Stimulated activated CD8-positive, alpha-beta memory T cell treated with anti-CD3 and anti-CD28 coated beads, Interleukin-12 subunit alpha, Interleukin-12 subunit beta, amount 100 ng/mL, for 1 hour (primary cell): Measurements from ENCODE around the gene GNAI2.
A peak's percentile ranks its signal among the peaks of the same experiment; 100 is the strongest.
"Not testable (repeated sequence)": the region's sequence is repeated elsewhere in the genome, so short reads cannot be mapped to it uniquely, and the experiment has no call there.

Experiments used
- DNase-seq: peaks from one replicate; pipeline ENCODE4 v3.0.0-alpha.2; 2020; ENCODE audit warnings: low read depth

The GNAI2 gene

DNA sequence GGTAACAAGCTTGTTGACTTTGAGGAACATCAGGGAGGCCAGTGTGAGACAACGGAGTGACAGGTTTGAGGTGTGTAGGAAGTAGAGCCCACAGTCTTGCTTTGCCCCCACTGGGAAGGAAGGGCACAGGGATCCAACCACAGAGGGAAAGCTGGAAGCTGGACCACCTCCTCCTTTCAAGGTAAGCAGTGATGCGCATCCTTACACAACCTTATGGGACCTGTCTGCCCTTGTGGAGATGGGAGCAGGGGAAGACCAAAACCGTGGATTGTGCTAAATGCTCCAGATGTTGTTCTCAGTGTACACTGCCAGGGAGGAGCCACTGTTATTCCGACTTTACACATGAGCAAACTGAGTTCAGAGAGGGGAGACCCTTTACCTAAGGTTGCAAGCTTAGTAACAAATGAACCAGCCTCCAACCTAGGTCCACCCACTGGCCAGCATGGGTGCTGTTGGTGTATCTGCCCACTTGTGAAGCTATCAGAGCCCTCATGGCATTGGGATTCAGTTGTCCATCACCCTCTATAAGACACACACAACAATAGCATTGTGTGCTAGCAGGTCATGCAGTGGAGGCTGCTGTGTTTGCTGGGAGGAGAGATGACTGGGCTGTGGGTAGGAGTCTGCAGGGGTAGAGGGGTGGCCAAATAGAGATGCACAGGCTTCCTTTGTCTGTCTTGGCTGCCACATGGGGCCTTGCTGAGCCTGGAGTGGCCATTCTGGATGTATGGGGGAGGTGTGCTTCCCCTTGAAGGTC is 42.3 kb downstream of the GNAI2 start:
- no peak for DNase-seq

DNA sequence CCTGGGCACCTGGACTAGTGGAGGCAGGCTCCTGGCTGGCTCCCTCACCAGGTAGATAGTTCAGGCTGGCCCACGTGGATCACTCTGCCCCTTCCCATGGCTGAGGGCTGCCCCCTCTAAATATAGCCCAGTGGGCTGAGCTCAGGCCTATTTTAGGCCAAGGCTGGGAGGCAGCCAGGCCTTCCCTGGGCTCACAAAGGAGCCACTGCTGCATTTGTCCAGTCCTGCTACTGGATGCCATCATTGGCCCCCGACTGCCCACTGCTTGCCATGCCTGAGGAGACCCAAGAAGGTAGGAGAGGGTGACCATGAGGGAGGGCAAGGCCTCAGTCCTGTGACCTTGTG is 42.8 kb downstream of the GNAI2 start, which contains the start of gene LSMEM2:
Gene LSMEM2 (plus strand): TSS at position 208 of the 345 bp plus-strand sequence. CDS start 27 bp downstream, at position 235.
- no peak for DNase-seq

DNA sequence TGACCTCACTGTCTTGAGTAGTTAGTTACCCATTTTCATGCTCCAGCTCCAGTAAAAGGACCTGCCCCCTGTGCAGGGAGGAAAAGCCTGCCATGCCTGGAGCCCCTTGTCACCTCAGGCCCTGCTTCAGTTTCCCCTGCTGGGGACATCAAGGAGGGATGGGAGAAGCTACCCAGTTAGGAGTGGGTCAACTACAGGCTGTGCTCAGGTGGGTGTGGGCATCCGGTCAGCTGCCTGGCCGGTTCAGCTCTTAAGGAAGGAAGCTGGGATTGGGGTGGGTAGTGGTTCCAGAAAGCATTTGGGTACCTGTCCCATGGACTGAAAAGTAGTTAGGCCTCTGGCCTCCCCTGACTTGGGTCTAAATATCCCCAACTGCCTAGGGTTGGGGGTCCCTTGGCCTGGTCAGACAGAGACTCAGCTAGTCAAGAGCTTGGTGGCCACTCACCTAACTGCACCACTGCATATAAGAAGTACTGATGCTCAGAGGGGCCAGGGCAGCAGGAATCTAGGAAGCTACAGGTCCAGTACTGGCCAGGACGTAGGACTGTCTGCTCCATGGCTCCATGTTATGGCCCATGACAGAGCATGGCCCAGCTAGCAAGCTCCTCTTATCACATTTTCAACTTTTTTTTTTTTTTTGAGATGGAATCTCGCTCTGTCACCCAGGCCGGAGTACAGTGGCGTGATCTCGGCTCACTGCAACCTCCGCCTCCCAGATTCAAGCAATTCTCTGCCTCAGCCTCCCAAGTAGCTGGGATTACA is 43.4 kb downstream of the GNAI2 start:
- DNase-seq: no peak

DNA sequence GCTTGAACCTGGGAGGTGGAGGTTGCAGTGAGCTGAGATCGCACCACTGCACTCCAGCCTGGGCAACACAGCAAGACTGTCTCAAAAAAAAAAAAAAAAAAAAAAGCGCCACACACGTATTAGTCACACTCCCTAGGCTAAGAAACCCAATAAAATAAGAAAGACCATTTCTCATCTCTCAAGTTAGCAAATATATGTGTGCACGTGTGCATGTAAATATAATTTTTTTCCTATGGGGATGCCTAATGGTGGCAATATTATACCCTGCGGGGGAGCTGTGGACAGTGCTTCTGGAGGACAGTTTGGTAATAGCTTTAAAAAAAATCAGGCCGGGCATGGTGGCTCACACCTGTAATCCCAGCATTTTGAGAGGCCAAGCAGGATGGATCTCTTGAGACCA is 48.1 kb downstream of the GNAI2 start:
- DNase-seq: not testable (repeated sequence)

DNA sequence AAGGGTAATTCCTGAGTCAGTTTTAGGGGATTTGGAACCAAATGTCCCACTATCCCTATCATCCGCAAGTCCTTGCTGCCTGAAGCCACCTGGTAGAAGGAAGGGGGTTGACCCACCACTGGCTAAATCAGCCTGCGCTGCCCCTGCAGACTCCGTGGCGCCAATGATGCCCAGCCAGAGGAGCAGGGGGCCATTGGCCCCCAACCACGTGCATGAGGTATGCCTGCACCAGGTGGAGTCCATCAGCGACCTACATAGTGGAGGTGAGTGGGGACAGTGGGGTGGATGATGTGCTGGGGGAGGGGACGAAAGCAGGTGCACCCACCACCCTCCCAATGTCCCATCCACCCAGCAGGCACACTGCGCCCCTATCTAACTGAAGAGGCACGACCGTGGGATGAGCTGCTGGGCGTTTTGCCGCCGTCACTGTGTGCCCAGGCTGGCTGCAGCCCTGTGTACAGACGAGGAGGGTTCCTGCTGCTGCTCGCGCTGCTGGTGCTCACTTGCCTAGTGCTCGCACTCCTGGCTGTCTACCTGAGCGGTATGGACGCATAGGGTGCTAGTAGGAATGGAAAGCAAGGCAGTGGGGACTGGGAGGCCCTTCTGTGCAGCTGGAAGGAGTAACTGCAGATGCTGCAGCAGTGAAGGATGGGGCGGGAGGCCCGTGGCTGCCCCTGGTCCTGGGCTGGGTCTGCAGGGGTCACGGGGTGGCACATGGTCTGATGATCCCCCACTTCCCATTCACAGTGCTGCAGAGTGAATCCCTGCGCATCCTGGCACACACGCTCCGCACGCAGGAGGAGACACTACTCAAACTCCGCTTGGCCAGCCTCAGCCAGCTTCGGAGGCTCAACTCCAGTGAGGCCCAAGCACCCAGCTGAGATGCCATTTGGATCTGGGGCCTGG is 50.6 kb downstream of the GNAI2 start:
- no peak for DNase-seq

DNA sequence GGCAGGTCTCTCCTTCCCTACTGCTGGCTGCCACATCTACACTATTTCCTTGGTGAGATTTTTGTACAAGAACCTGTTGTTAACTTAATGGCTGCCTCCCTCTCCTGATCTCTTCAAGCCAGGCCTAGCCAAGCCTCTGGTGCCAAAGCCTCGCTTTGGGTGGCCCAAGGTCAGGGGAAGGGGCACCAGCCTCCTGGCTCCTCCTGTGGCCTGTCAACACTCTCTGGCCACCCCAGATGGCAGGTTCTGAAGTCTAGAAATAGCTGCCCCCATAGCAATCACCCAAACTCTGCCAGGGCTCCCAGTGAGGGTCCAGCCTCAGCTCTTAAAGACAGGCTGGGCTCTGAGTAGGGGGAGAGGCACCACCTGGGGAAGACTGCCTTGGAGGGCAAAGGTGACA is 51.3 kb downstream of the GNAI2 start:
- no peak for DNase-seq

DNA sequence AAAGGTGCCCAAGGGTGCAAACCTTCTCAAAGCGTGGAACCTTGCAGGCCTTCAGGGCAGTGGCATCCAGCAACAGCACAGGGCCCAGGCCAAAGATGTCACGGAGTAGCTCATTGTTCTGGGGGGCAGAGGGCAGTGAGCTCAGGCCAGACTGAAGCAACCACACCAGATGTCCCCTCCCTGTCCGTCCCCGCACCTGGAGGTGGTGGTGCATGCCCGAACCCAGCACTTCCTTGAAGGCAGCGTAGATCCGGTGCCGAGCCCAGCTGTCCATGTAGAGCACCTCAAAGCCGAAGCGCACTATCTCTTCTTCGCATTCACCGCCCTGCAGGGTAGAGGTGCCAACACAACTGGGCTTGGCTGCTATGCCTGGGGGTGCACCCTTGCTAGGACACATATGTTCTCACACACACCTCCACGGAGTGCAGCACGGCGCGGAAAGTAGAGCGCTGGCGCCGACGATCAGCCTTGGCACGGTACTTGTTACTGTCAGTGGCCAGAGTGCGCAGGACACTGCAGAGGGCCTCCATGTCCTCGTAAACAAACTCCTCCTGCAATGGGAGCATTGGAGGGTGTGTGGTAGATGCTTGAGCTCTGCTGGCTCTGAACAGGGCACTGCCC is 52.5 kb downstream of the GNAI2 start:
- no peak for DNase-seq

DNA sequence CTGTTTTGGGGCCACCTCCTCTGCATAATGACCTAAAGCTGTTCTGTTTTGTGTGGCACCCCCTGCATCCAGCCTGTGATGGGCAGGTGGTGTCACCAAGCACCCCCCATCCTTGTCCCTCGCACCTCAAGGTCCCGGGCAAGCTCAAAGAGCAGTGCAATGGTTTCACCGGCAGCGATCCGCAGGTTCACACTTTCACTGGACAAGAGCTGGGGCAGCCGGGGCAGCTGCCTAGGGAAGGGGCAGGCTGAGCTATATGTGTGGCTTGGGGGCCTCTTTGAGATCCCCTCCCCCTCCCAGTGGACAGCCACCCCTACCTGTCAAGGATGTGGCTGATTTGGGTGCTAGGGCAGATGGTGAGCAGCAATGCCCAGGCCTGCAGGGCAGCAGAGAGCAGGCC is 53.1 kb downstream of the GNAI2 start:
- DNase-seq: no peak

DNA sequence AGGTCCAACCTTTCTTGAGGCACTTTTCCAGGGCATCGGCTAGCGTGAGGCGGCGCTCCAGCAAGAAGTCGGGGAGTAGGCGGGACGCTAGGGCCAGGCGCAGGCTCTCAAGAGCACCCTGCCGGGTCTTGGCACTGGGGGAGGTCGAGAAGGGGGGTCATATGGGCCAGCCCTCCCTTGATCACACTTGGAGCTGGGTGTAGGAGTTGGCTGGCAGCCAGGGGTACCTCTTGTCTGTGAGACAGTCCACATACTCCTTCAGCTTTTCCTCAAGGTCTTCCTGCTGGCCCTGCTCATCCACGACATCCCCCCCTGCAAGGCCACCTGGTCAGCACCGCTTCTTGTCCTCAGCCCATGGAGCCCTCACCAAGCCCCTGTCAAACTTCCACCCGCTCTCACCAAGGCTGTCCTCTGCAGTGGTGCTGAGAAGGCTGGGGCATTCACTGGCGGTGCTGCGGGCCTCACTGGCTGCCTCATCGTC is 54.2 kb downstream of the GNAI2 start:
- no peak for DNase-seq

DNA sequence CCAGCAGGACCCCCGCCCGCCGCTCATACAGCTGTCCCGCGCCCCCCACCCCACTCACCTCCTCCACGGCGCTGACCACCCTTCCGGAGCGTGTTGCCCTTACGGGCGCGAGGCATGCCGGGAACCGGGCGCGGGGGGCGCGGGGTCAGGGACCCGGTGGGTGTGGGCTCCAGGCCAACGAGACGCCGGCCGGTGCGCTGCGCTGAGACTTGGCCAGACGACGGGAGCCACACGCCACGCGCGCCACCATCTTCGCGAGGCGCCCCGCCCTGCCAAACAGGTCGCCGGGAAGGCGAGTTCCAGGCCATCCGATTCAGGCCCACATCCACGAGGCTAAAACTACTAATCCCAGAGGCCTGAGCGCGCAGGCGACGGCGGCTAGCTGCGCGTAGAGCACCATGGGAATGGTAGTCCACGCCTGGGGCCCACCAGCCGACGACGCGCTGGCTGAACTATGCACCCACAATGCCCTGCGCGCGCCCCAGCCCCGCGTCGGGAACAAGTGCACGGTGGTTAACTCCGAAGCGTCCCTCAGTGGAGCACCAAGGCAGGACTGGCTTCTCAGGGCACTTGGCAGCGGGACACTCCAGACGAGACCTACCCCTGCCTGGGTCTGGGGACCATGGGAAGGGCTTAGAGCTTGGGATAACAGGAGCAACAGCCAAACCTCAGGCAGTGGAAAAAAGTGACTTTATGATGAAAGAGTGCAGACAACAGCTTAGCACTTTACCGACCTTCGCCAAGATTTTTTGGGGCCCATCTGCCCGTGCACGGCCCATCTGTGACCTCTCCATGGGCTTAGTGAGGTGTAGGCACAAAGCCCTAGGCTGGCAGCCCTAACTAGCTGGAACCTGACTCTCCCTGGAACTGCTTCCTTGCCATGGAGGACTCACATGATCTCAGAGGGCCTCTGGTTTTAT is 56.4 kb downstream of the GNAI2 start, which contains the start of gene IFRD2:
Gene IFRD2 (minus strand): TSS at position 271 of the 920 bp plus-strand sequence. CDS start 155 bp downstream, at position 116.
- DNase-seq: peak; percentile 87

DNA sequence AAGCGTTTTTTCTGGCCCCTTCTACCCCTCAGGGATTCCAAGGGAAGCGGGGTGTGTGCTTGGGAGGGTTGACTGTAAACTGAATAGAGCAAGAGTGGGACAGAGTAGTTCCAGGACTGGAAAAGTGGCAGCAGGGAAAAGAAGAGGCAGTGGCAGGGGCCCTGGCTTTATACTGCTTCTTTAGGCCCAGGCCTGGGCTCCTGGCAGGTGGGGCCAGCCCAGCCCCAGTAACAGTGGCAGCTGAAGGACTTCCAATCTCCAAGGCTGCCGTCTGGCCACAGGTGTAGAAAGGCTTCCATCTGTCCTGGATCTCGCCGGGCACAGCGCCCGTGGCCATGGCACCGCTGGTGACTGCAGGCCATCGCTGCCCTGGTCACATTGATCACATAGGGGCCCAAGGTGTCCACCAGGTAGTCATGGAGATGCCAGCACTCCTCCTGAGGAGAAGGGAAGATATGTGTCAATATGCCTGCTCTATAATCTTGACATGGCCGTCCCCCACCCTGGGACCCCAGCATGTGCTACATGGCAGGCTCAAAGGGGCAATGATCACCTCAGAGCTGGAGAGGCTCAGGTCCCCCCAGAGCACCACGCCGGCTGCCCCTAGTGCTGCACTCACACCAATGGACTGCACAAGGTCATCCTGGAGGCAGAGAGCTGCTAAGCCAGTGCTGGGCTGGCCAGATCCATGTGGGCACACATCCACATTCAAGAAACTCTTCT is 57.2 kb downstream of the GNAI2 start:
- DNase-seq: no peak

DNA sequence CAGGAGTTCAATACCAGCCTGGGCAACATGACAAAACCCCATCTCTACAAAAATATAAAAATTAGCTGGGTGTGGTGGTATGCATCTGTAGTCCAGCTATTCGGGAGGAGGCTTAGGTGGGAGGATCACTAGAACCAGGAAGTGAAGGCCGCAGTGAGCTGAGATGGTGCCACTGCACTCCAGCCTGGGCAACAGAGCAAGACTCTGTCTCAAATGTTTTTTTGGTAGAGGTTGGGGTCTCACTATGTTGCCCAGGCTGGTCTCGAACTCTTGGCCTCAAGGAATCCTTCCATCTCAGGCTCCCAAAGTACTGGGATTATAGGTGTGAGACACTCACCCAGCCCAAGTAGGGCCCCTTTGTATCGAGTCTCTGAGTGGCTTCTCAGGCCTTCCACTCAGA is 58.1 kb downstream of the GNAI2 start:
- no peak for DNase-seq

DNA sequence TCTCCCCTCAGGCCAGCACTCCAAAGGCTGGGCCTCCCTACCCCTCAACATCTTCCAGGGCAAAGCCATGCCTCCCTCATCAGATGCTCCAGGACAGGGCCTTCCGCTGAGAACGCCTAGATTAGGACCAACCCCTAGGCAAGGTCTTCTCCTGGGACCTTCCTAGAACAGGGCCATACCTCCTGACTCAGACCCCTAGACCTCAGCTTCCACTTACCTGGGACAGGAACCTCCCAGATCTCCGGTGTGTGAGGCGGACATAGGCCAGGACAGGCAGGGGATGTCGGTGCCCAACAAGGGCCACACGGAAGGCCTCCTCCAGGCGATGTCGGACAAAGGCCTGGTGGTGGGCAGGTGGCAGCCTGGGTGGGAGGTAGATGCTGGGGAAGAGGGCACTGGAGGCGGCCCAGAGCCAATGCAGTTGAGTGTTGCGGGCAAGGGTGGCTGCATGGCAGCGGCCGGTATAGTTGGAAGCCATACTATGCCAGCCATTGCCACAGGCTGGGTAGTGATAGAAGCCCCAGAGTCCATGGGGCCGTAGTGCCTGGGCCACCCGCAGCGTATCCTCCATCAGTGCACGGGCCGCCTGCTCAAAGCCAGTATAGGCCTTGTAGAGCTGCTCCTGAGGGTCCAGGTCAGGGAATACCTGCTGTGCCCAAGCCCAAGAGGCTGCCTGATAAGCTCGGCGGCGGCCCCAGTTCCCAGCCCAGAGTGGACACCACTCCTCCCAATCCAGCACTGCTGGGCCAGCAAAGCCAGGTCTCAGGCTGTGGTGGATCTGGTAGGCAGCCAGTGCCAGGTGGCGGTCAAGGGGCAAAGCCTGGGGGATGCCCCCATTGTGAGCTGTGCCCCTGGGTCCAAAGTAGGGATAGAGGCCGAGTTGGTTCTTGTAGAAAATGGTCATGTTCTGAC is 58.7 kb downstream of the GNAI2 start:
- DNase-seq: no peak

DNA sequence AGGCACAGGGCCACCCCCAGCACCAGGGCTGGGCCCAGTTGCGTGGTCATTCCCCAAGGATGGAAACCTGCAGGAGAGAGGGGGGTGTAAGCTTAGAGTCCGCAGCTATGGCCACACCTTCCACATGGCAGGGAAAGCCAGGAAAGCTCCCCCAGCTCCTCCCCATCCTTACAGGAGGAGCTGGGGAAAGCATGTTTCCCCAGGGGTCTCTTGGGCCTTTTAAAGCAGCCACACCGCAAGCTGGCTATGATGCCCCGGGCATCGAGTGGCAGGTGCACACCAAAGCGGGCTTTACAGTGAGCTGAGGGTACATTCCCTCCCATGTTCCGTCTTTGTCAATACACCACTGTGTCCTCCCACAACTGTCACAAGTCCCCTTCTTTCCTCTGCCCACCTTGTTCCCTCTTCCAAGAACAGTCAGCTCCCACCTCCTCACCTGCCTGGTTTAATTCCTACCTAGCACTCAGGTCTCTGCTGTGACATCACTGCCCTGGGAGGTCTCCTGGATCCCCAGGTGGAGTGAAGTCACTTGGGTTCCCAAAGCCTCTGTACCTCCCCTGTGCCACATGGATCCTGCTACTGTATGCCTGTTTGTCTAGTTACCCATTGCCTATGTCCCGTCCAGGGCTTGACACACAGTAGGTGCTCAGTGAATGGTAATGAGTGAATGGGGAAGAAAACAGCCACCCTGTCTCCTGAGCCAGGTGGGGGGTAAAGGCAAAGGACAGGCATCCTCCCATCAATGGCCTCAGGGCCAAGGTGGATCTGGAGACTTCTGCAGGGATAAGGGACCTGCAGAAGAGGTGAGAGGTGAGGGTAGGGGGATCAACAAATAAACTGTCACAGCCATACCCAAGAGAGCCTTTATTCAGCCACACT is 59.8 kb downstream of the GNAI2 start:
- no peak for DNase-seq

DNA sequence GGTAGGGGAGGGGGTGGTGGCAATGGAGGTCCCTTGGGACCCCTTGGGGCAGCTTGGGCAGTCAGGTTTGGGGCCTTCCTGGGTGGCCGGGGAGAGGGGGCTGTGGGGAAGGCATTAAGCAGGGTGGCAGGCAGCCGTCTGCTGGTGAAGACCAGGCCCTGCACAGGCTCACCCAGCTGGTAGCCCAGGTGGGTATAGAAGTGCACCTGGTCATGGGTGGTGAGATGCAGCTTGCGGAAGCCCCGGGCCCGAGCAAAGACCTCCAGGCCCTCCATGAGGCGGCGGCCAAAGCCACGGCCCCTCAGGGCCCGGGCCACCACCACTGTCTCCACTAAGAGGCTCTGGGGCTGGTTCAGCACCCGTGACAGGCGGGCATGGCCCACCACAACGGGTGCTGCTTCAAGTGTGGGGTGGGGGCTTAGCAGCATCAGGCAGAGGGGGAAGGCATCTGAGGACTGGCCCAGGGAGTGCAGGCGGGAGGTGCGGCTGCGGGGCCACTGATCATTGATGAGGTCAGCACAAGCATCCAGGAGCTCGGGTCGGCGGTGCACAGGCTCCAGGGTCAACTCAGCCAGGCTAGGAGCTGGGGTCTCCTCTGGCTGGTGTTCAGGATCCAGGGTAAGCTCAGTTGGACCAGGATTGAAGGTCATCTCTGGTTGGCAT is 60.8 kb downstream of the GNAI2 start:
- DNase-seq: no peak

DNA sequence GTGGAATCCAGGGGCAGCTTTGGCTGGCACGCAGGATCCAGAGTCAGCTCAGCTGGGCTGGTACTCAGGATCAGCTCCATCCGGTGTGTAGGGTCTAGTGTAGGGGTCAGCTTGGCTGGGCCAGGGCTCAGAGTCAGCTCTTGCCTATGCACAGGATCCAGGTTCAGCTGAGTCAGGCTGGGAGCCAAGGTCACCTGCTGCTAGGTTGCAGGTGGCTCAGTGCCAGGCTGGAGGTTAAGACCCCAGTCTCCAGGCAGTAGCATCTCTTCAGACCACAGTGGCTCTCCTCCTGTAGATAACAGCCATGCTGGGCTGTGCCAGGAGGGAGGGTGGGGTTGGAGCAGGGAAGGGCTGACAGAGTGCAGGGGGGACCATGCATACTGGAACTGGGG is 61.4 kb downstream of the GNAI2 start:
- DNase-seq: no peak
